ENCODE measurements around the gene ZNF329. TPM values are rescaled to one million over a fixed set of nuclear protein-coding genes. Genes with fewer than 3 reads are reported as not detected.

ZNF329 gene
- total RNA-seq, 2 experiments from 2014 or later: 3.1 to 3.2 TPM

DNA sequence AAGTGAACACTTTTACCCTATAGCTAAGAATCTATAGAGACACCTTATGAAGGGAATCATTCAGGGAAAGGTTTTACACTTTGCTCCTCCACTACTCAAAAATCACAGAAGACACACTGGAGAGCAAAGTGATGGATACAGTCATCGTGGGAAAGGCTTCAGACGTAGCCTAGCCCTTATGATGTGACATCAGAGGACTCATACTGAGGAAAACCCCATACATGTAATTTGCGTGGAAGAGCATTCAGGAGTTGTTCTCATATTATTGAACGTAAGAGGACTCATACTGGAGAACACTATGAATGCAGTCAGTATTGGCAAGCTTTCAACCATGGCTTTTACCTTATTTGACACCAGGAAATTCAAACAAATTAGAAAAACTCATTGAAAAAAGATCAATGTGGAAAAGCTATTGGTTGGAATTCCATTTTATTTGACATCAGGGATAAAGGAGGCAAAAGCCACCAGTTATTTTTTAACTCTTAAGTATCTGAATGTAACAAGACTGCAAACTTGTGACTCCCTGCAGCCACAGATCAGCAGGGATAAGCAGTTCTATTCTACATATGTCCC, 16.2 kb upstream of the ZNF329 start:
- peaks cover 18% of the 10 kb centered on the region for H3K9me3 ChIP-seq (ENCODE audit: low read length)
- intact Hi-C loops (cut with micrococcal nuclease; ENCODE audit: unreplicated experiment): no loop called here
- TF ChIP-seq, protein P1, sequence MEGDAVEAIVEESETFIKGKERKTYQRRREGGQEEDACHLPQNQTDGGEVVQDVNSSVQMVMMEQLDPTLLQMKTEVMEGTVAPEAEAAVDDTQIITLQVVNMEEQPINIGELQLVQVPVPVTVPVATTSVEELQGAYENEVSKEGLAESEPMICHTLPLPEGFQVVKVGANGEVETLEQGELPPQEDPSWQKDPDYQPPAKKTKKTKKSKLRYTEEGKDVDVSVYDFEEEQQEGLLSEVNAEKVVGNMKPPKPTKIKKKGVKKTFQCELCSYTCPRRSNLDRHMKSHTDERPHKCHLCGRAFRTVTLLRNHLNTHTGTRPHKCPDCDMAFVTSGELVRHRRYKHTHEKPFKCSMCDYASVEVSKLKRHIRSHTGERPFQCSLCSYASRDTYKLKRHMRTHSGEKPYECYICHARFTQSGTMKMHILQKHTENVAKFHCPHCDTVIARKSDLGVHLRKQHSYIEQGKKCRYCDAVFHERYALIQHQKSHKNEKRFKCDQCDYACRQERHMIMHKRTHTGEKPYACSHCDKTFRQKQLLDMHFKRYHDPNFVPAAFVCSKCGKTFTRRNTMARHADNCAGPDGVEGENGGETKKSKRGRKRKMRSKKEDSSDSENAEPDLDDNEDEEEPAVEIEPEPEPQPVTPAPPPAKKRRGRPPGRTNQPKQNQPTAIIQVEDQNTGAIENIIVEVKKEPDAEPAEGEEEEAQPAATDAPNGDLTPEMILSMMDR (conservative IDR thresholded peaks at IDR 0.05; ENCODE audit: low read length): no peak
- POLR2A ChIA-PET: no interaction called here
- no peaks in the 10 kb centered on the region for H4K20me1 ChIP-seq (ENCODE audit: insufficient read depth, low read length)
- H2AFZ ChIP-seq (ENCODE audit: low read length): no peak overlapping the region
- CTCF ChIA-PET (ENCODE audit: unreplicated experiment): no interaction called here
- no peak overlapping the region for H3K4me2 ChIP-seq (ENCODE audit: low read length)
- no peaks in the 10 kb centered on the region for H3K9me2 ChIP-seq (ENCODE audit: insufficient read depth, low read length)
- H3K79me2 ChIP-seq (ENCODE audit: insufficient read depth, low read depth, low read length): no peaks in the 10 kb centered on the region
- H3K4me3 ChIP-seq (ENCODE audit: low read depth, low read length, poor library complexity, severe bottlenecking): no peak overlapping the region
- DNase-seq (ENCODE audit: low spot score): no peak
- BruUV-seq (replicated peaks): no TSS peak
- H3K4me1 ChIP-seq (ENCODE audit: insufficient read depth, low read length, poor library complexity, severe bottlenecking): no peaks in the 10 kb centered on the region
- no peaks in the 10 kb centered on the region for H3K36me3 ChIP-seq (ENCODE audit: insufficient read depth, low read length)
- H3K27ac ChIP-seq (ENCODE audit: low read depth, low read length, poor library complexity, severe bottlenecking): no peak overlapping the region

DNA sequence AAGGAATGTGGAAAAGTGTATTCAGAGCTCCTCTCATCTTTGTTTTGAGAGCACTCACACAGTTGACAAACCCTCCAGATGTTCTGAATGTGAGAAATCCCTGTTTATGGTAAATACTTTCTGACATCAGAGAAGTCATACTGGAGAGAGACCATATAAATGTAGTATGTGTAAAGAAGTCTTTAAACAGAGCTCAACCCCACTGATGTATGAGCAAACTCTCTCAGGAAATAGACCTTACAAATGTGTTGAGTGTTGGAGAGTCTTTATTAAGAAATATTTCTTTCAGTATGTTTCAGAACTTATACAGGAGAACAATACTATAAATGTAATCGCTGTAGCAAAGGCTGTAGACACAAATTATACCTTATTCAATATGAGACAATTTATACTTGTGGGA, 15.7 kb upstream of the ZNF329 start:
- no peak overlapping the region for H3K4me2 ChIP-seq (ENCODE audit: low read length)
- H3K4me1 ChIP-seq (ENCODE audit: insufficient read depth, low read length, poor library complexity, severe bottlenecking): no peaks in the 10 kb centered on the region
- no peaks in the 10 kb centered on the region for H3K9me2 ChIP-seq (ENCODE audit: insufficient read depth, low read length)
- no peak for DNase-seq (ENCODE audit: low spot score)
- intact Hi-C loops (cut with micrococcal nuclease; ENCODE audit: unreplicated experiment): no loop called here
- peaks cover 18% of the 10 kb centered on the region for H3K9me3 ChIP-seq (ENCODE audit: low read length)
- H3K27ac ChIP-seq (ENCODE audit: low read depth, low read length, poor library complexity, severe bottlenecking): no peak overlapping the region
- H3K36me3 ChIP-seq (ENCODE audit: insufficient read depth, low read length): no peaks in the 10 kb centered on the region
- H4K20me1 ChIP-seq (ENCODE audit: insufficient read depth, low read length): no peaks in the 10 kb centered on the region
- BruUV-seq (replicated peaks): no TSS peak
- H2AFZ ChIP-seq (ENCODE audit: low read length): no peak overlapping the region
- H3K79me2 ChIP-seq (ENCODE audit: insufficient read depth, low read depth, low read length): no peaks in the 10 kb centered on the region
- H3K4me3 ChIP-seq (ENCODE audit: low read depth, low read length, poor library complexity, severe bottlenecking): no peak overlapping the region
- TF ChIP-seq, protein P1 (conservative IDR thresholded peaks at IDR 0.05; ENCODE audit: low read length): no peak
- TF ChIP-seq EZH2phosphoT487 (IDR thresholded peaks at IDR 0.05; ENCODE audit: borderline replicate concordance, low read depth, low read length): no peak
- CTCF ChIA-PET (ENCODE audit: unreplicated experiment): no interaction called here
- POLR2A ChIA-PET: interaction anchor here (0.8 kb wide), 1 partner anchor 925 kb away, joined by 4 read pairs; no protein-coding TSS in a partner anchor

DNA sequence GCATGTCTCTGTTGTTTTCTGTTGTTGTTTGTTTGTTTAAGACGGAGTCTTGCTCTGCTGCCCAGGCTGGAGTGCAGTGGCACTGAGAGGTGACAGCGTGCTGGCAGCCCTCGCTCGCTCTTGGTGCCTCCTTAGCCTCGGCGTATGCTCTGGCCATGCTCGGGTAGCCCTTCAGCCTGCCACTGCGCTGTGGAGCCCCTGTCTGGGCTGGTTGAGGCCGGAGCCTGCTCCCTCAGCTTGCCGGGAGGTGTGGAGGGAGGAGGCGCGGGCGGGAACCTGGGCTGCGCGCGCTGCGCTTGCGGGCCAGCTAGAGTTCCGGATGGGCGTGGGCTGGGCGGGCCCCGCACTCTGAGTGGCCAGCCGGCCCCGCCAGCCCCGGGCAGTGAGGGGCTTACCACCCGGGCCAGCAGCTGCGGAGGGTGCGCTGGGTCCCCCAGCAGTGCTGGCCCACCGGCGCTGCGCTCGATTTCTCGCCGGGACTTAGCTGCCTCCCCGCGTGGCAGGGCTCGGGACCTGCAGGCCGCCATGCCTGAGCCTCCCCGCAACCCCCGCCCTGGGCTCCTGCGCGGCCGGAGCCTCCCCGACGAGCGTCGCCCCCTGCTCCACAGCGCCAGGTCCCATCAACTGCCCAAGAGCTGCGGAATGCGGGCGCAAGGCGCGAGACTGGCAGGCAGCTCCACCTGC, 6.6 kb upstream of the ZNF329 start:
- no peaks in the 10 kb centered on the region for H3K9me2 ChIP-seq (ENCODE audit: insufficient read depth, low read length)
- H3K27ac ChIP-seq (ENCODE audit: low read depth, low read length, poor library complexity, severe bottlenecking): no peak overlapping the region
- TF ChIP-seq EZH2phosphoT487 (IDR thresholded peaks at IDR 0.05; ENCODE audit: borderline replicate concordance, low read depth, low read length): no peak
- H2AFZ ChIP-seq (ENCODE audit: low read length): no peak overlapping the region
- H3K4me1 ChIP-seq (ENCODE audit: insufficient read depth, low read length, poor library complexity, severe bottlenecking): no peaks in the 10 kb centered on the region
- no peaks in the 10 kb centered on the region for H3K79me2 ChIP-seq (ENCODE audit: insufficient read depth, low read depth, low read length)
- H3K4me3 ChIP-seq (ENCODE audit: low read depth, low read length, poor library complexity, severe bottlenecking): no peak overlapping the region
- intact Hi-C loops (cut with micrococcal nuclease; ENCODE audit: unreplicated experiment): no loop called here
- ChIA-PET CTCF (ENCODE audit: unreplicated experiment) (no interaction called here), POLR2A (no interaction called here)
- no peaks in the 10 kb centered on the region for H3K36me3 ChIP-seq (ENCODE audit: insufficient read depth, low read length)
- BruUV-seq (replicated peaks): no TSS peak
- no peak for DNase-seq (ENCODE audit: low spot score)
- H4K20me1 ChIP-seq (ENCODE audit: insufficient read depth, low read length): no peaks in the 10 kb centered on the region
- 0 out of 2 replicates have a peak, but pooled peaks cover 6% of the 10 kb centered on the region for H3K9me3 ChIP-seq (ENCODE audit: low read length)
- H3K4me2 ChIP-seq (ENCODE audit: low read length): no peak overlapping the region
